B cell (primary cell): Measurements from ENCODE around the gene CIAO2B. TPM values are rescaled to one million over a fixed set of nuclear protein-coding genes. Genes with fewer than 3 reads are reported as not detected.
"Not testable (repeated sequence)": the region's sequence is repeated elsewhere in the genome, so short reads cannot be mapped to it uniquely, and the experiment has no call there.

ENCODE experiments used
- ATAC-seq: fragments of 200-7000 bp; cut with Tn5 transposase; one replicate; pipeline ENCODE4 v1.10.0; 2021; ENCODE audit warnings: low read depth, mild to moderate bottlenecking, moderate number of reproducible peaks, moderate library complexity
- CTCF ChIA-PET: fragments of 350-600 bp; sonication (Branson Sonifier 250); formaldehyde crosslinking; loops from one replicate; lab custom pipeline; 2021; ENCODE audit warnings: antibody characterized with exemption, inconsistent platforms; lab: Charles Lee
- POLR2A ChIA-PET: fragments of 350-600 bp; sonication (Branson Sonifier 250); formaldehyde crosslinking; loops from one replicate; lab custom pipeline; 2021; ENCODE audit warnings: antibody characterized with exemption; lab: Charles Lee
- DNase-seq: peaks from one replicate; pipeline ENCODE4 v3.0.0; 2013
- H2AFZ ChIP-seq: 2 replicates; pipeline ENCODE4 v1.6.1; 2012; ENCODE audit warnings: mild to moderate bottlenecking, low read depth, low read length; ENCODE audit not compliant: insufficient read depth, poor library complexity, severe bottlenecking
- H3K27ac ChIP-seq, 2 donors: 1 replicate in 1 of 2; 2 replicates in 1 of 2; pipeline ENCODE4 v1.5.1; 2012 to 2013; ENCODE audit warnings: low read length in 2 of 2, mild to moderate bottlenecking in 2 of 2, moderate library complexity in 1 of 2
- H3K27me3 ChIP-seq, 4 experiments: fragments of 200-600 bp in 1 of 4; sonication (generic) in 1 of 4; replicated peaks in 1 of 4; 1 replicate in 2 of 4; 2 replicates in 2 of 4; pipeline versions ENCODE4 v1.6.1 to v1.7.0; 2013 to 2016; ENCODE audit warnings: low read length in 3 of 4, mild to moderate bottlenecking in 2 of 4, mixed read lengths in 1 of 4, moderate library complexity in 1 of 4; ENCODE audit not compliant: insufficient read depth in 4 of 4, control insufficient read depth in 3 of 4; ENCODE audit errors: control extremely low read depth in 1 of 4
- H3K36me3 ChIP-seq, 2 experiments: replicated peaks in 1 of 2; 1 replicate in 1 of 2; 2 replicates in 1 of 2; pipeline versions ENCODE4 v1.6.1 to v1.7.1; 2013; ENCODE audit warnings: low read length in 1 of 2; ENCODE audit not compliant: insufficient read depth in 2 of 2, control insufficient read depth in 1 of 2; ENCODE audit errors: control extremely low read depth in 1 of 2, extremely low read depth in 1 of 2
- H3K4me1 ChIP-seq, 2 donors: fragments of 200-600 bp in 1 of 2; sonication (generic) in 1 of 2; 1 replicate in 1 of 2; 2 replicates in 1 of 2; pipeline versions ENCODE4 v1.5.1 to v1.6.1; 2013 to 2017; ENCODE audit warnings: low read length in 2 of 2; ENCODE audit not compliant: control insufficient read depth in 2 of 2, insufficient read depth in 2 of 2
- H3K4me2 ChIP-seq: replicated peaks from 2 replicates; pipeline ENCODE3; 2012; ENCODE audit warnings: mild to moderate bottlenecking, low read depth, low read length; ENCODE audit not compliant: poor library complexity, severe bottlenecking
- H3K4me3 ChIP-seq, 5 experiments: fragments of 200-600 bp in 1 of 5; sonication (generic) in 1 of 5; 1 replicate in 3 of 5; 2 replicates in 2 of 5; pipeline versions ENCODE4 v1.5.1 to v1.7.0; 2011 to 2016; ENCODE audit warnings: low read length in 4 of 5, mild to moderate bottlenecking in 4 of 5, low read depth in 2 of 5, control low read depth in 1 of 5, moderate library complexity in 1 of 5; ENCODE audit not compliant: insufficient read depth in 1 of 5; ENCODE audit errors: control extremely low read depth in 1 of 5, extremely low read depth in 1 of 5
- H3K79me2 ChIP-seq: fragments of 200-600 bp; sonication (generic); one replicate; pipeline ENCODE4 v1.6.0; 2016; ENCODE audit warnings: low read length; ENCODE audit not compliant: control insufficient read depth, insufficient read depth
- H3K9ac ChIP-seq: fragments of 200-600 bp; sonication (generic); 2 replicates; pipeline ENCODE4 v1.6.1; 2017; ENCODE audit warnings: mild to moderate bottlenecking, low read length, moderate library complexity
- H3K9me3 ChIP-seq, 3 donors: one replicate each; pipeline versions ENCODE4 v1.6.1 to v1.7.1; 2013; ENCODE audit warnings: low read length in 2 of 3; ENCODE audit not compliant: control insufficient read depth in 2 of 3, insufficient read depth in 1 of 3; ENCODE audit errors: control extremely low read depth in 1 of 3
- H4K20me1 ChIP-seq: 2 replicates; pipeline ENCODE4 v1.6.0; 2012; ENCODE audit warnings: mild to moderate bottlenecking, low read length; ENCODE audit not compliant: insufficient read depth, control insufficient read depth, poor library complexity, severe bottlenecking
- H3K27ac Mint-ChIP-seq: one replicate; pipeline ENCODE4 v1.8.0; 2021; ENCODE audit warnings: mixed read lengths
- H3K27me3 Mint-ChIP-seq: one replicate; pipeline ENCODE4 v1.8.0; 2021; ENCODE audit warnings: mixed read lengths
- H3K4me1 Mint-ChIP-seq: one replicate; pipeline ENCODE4 v1.8.0; 2021; ENCODE audit warnings: mixed read lengths
- H3K4me3 Mint-ChIP-seq: one replicate; pipeline ENCODE4 v1.8.0; 2021; ENCODE audit warnings: mixed read lengths
- H3K9me3 Mint-ChIP-seq: one replicate; pipeline ENCODE4 v1.8.0; 2022; ENCODE audit warnings: mixed read lengths; ENCODE audit not compliant: insufficient read depth
- CTCF ChIP-seq: fragments of 200-600 bp; IDR thresholded peaks from one replicate; pipeline ENCODE4 v1.8.0; 2022; ENCODE audit warnings: antibody characterized with exemption, mild to moderate bottlenecking
- EZH2 ChIP-seq: IDR thresholded peaks from 2 replicates; pipeline ENCODE4 v1.6.1; 2012; ENCODE audit warnings: borderline replicate concordance, low read depth, mild to moderate bottlenecking, moderate library complexity, low read length; ENCODE audit not compliant: insufficient read depth, poor library complexity, severe bottlenecking
- WGBS: methylation state at CpG from one replicate; pipeline ENCODE4 v1.1.5; 2013; ENCODE audit warnings: missing lambda C conversion rate; ENCODE audit not compliant: insufficient coverage; 5-methylcytosine and 5-hydroxymethylcytosine counted together
- intact Hi-C: fragments of 100-400 bp; cut with micrococcal nuclease; formaldehyde crosslinking; loops from one replicate; pipeline ENCODE4 v1.10.0; 2022
- polyA plus RNA-seq: library from polyadenylated mRNA; depleted of rRNA; stranded (reverse); fragments of >200 nt; gene quantifications from 2 replicates; pipeline ENCODE4 v1.2.3, GENCODE V29; 2012
- total RNA-seq, 2 donors: library from RNA; stranded (reverse); fragments of 120-200 nt in 1 of 2; gene quantifications; 1 replicate in 1 of 2; 2 replicates in 1 of 2; pipeline versions ENCODE4 v1.2.3 to v1.2.4, GENCODE V29; 2013 to 2022

The CIAO2B gene
- total and polyA plus RNA-seq, 2 donors (not counting 1 experiment from before 2014, with no cell fraction given), result 60.6 to 159 TPM

- H3K27ac Mint-ChIP-seq, result no peak overlapping the region
- TF ChIP-seq EZH2 (no peak), CTCF (no peak)
- peaks cover 18% of the 10 kb centered on the region for H3K4me1 Mint-ChIP-seq
- H3K27me3 ChIP-seq, result peaks cover 0 to 33% (median 18%) of the 10 kb centered on the region in 4 experiments
- H3K4me1 ChIP-seq, result peaks cover 15 to 23% of the 10 kb centered on the region in 2 donors
- no peak overlapping the region for H2AFZ ChIP-seq
- WGBS, result 82% methylated on average over 7 of the region's 7 CpGs
- H3K4me3 ChIP-seq, result no peak overlapping the region
- CTCF ChIA-PET, result interaction anchor here (0.7 to 2.0 kb wide), 6 partner anchors 10 to 239 kb away, joined by 3 to 7 read pairs (median 4); no protein-coding TSS in a partner anchor
- POLR2A ChIA-PET, result no interaction called here
- DNase-seq (no peak), ATAC-seq (no peak)
- H3K9ac ChIP-seq, result no peak overlapping the region
- H4K20me1 ChIP-seq, result no peaks in the 10 kb centered on the region
- H3K36me3 ChIP-seq, result peaks cover 0 to 19% of the 10 kb centered on the region in 2 experiments
- no peaks in the 10 kb centered on the region for H3K79me2 ChIP-seq
- no peaks in the 10 kb centered on the region for H3K9me3 Mint-ChIP-seq
- no peak overlapping the region for H3K4me3 Mint-ChIP-seq
- no peak overlapping the region for H3K27ac ChIP-seq
- H3K4me2 ChIP-seq, result no peak overlapping the region
- peaks cover 0 to 12% (median 0%) of the 10 kb centered on the region in 3 donors for H3K9me3 ChIP-seq
- peaks cover 35% of the 10 kb centered on the region for H3K27me3 Mint-ChIP-seq
- intact Hi-C loops, result no loop called here
Measured at GRCh38 chr16:66946541-66946940, 12.3 kb upstream of the CIAO2B start.

- DNase-seq (no peak), ATAC-seq (no peak)
- Mint-ChIP-seq H3K4me3 (no peak overlapping the region), H3K4me1 (peaks cover 18% of the 10 kb centered on the region), H3K27ac (no peak overlapping the region), H3K27me3 (peaks cover 30% of the 10 kb centered on the region), H3K9me3 (no peaks in the 10 kb centered on the region)
- ChIA-PET POLR2A (no interaction called here), CTCF (interaction anchor here (0.7 to 2.0 kb wide), 5 partner anchors 11 to 406 kb away, joined by 3 to 7 read pairs (median 4); no protein-coding TSS in a partner anchor)
- 100% methylated on average over 2 of the region's 4 CpGs for WGBS
- Histone ChIP-seq H3K27ac (no peak overlapping the region), H4K20me1 (no peaks in the 10 kb centered on the region), H3K9me3 (peaks cover 0 to 12% (median 0%) of the 10 kb centered on the region in 3 donors), H3K9ac (no peak overlapping the region), H3K36me3 (peaks cover 0 to 25% of the 10 kb centered on the region in 2 experiments), H3K4me2 (no peak overlapping the region), H3K79me2 (no peaks in the 10 kb centered on the region), H3K4me1 (peaks cover 15 to 23% of the 10 kb centered on the region in 2 donors), H3K4me3 (no peak overlapping the region), H2AFZ (no peak overlapping the region), H3K27me3 (peaks cover 0 to 29% (median 16%) of the 10 kb centered on the region in 4 experiments)
- TF ChIP-seq CTCF (no peak), EZH2 (no peak)
- intact Hi-C loops, result no loop called here
Measured at GRCh38 chr16:66945939-66946338, 11.7 kb upstream of the CIAO2B start.

GRCh38 chr16:66944971-66945370, 10.8 kb upstream of the CIAO2B start:
- ATAC-seq, intact Hi-C loops, H4K20me1 ChIP-seq, DNase-seq, H3K9ac ChIP-seq, H3K4me3 Mint-ChIP-seq, H3K4me2 ChIP-seq, H3K27ac Mint-ChIP-seq, H3K79me2 ChIP-seq, POLR2A ChIA-PET, H3K9me3 Mint-ChIP-seq, H2AFZ ChIP-seq, H3K27ac ChIP-seq, H3K4me3 ChIP-seq: not testable (repeated sequence)
- WGBS, result 88% methylated on average over 7 of the region's 9 CpGs
- Mint-ChIP-seq H3K4me1 (peaks cover 18% of the 10 kb centered on the region), H3K27me3 (peaks cover 24% of the 10 kb centered on the region)
- Histone ChIP-seq H3K9me3 (peaks cover 0 to 12% (median 0%) of the 10 kb centered on the region in 3 donors), H3K4me1 (peaks cover 15 to 23% of the 10 kb centered on the region in 2 donors), H3K27me3 (peaks cover 0 to 25% (median 12%) of the 10 kb centered on the region in 4 experiments), H3K36me3 (peaks cover 0 to 35% of the 10 kb centered on the region in 2 experiments)
- CTCF ChIA-PET, result interaction anchor here (0.8 to 2.8 kb wide), 4 partner anchors 9 to 407 kb away, joined by 3 to 14 read pairs (median 4); partner anchors contain the start of gene CIAO2B
